Gastroesophageal sphincter (tissue), 4 donors: ENCODE results near the gene SEMA4D. TPM values are rescaled to one million over a fixed set of nuclear protein-coding genes. Genes with fewer than 3 reads are reported as not detected.

Source experiments
- ATAC-seq: fragments of 150-250 bp; one replicate; pipeline ENCODE4 v1.9.1; 2016; ENCODE audit warnings: mild to moderate bottlenecking, moderate library complexity
- H3K27ac ChIP-seq, 4 donors: fragments of 200-600 bp; sonication (generic) in 3 of 4; 1 replicate in 3 of 4; 2 replicates in 1 of 4; pipeline ENCODE4 v1.5.1; 2016 to 2019
- H3K27me3 ChIP-seq: fragments of 200-600 bp; sonication (generic); one replicate; pipeline ENCODE4 v1.5.1; 2019
- H3K36me3 ChIP-seq, 2 donors: fragments of 200-600 bp; sonication (generic); one replicate each; pipeline ENCODE4 v1.5.1; 2019; ENCODE audit warnings: control low read depth in 1 of 2
- H3K4me1 ChIP-seq, 3 donors: fragments of 200-600 bp; sonication (generic); 1 replicate in 2 of 3; 2 replicates in 1 of 3; pipeline ENCODE4 v1.5.1; 2016 to 2019; ENCODE audit warnings: control low read depth in 2 of 3
- H3K4me3 ChIP-seq, 2 donors: fragments of 200-600 bp; sonication (generic); one replicate each; pipeline ENCODE4 v1.5.1; 2019; ENCODE audit warnings: mild to moderate bottlenecking in 1 of 2, moderate library complexity in 1 of 2
- H3K9me3 ChIP-seq, 3 donors: fragments of 200-600 bp; sonication (generic); one replicate each; pipeline ENCODE4 v1.5.1; 2017 to 2019; ENCODE audit warnings: control low read depth in 2 of 3
- EP300 ChIP-seq: sonication (generic); formaldehyde crosslinking; IDR thresholded peaks from one replicate; pipeline ENCODE4 v1.6.1; 2017; ENCODE audit warnings: antibody characterized with exemption, mild to moderate bottlenecking
- POLR2A ChIP-seq, 2 donors: fragments of 450-650 bp; IDR thresholded peaks; one replicate each; pipeline ENCODE4 v1.6.1; 2017; ENCODE audit warnings: antibody characterized with exemption in 2 of 2, mild to moderate bottlenecking in 2 of 2, moderate library complexity in 1 of 2
- POLR2AphosphoS5 ChIP-seq: sonication (generic); formaldehyde crosslinking; IDR thresholded peaks from one replicate; pipeline ENCODE4 v1.6.1; 2017; ENCODE audit warnings: antibody characterized with exemption
- WGBS, 2 donors: methylation state at CpG; one replicate each; pipeline ENCODE4 v1.1.5; 2018; ENCODE audit warnings: low coverage in 1 of 2; 5-methylcytosine and 5-hydroxymethylcytosine counted together
- total RNA-seq, 4 donors: library from RNA; depleted of rRNA; stranded (reverse); fragments of >200 nt; gene quantifications; one replicate each; pipeline ENCODE4 v1.1.0, GENCODE V29; 2016
- TF ChIP-seq, protein P1 (sequence below), 4 experiments: fragments of 200-600 bp in 2 of 4; fragments of 450-650 bp in 2 of 4; sonication (generic) in 1 of 4; IDR thresholded peaks; one replicate each; pipeline ENCODE4 v1.5.1; 2017 to 2019; ENCODE audit warnings: antibody characterized with exemption in 4 of 4, mild to moderate bottlenecking in 2 of 4, moderate library complexity in 2 of 4

The SEMA4D gene
- total RNA-seq, 4 donors from 2014 or later: 4.4 to 12.0 (median 6.5) TPM

DNA sequence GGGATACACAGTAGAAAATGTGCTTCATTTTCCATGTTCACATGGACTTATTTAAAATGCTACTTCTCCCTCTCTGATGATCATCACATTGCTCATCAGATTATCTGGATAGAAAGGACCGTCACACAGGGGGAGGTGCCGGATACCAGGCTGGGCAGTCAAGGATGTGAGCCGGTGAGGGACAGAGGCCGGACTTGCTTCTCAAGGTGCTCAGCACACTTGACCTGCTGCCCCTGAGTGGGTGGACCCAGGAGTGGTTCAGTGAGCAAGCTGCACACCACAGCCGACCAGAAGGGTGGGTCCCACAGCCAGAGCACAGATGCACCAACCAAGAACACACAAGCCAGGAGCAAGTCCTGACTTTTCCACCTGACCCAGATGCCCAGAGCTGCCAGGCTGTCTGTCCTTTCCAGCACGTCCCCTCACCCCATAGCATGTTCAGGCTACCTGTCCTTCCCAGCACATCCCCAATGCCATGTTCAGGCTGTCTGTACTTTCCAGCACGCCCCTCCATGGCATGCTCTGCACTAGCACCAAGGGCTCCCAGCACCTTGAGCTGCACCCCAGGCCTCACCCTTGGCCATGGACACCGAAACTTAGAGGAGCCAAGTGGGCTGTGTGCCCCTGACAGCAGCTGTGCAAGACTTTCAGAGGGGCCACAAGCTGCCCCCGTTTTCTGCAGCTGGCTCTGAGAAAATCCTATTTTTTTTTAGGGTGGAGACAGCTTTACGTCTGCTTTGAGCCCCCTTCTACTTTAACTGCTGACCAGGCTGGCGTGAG, 101.8 kb downstream of the SEMA4D start:
- H3K27me3 ChIP-seq: no peaks in the 10 kb centered on the region
- no peak overlapping the region for H3K27ac ChIP-seq
- no peak for ATAC-seq
- TF ChIP-seq POLR2A (IDR thresholded peaks at IDR 0.05): no peak
- H3K4me1 ChIP-seq: no peaks in the 10 kb centered on the region
- 77 to 94% methylated on average over 5 of the region's 11 CpGs for WGBS, 2 donors
- H3K4me3 ChIP-seq: no peak overlapping the region
- no peaks in the 10 kb centered on the region for H3K9me3 ChIP-seq
- peaks cover 0 to 93% of the 10 kb centered on the region in 2 donors for H3K36me3 ChIP-seq

DNA sequence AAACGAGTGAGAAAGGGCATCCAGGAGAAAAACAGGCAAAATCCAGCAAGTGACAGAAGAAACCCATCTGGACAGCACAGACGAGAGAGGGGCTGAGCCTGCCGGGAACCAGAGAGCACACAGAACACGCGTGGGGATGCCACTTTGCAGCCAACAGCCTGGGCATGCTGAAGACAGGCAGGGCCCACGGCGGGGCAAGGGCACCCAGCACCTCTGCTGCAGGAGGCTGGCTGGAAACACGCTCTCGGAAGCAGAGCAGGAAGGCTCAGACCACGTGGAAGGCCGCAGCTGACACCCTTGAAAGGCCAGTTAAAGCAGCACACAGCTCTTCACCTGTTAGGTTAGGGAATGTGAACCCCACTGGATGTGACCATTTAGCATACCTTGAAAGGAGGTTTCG, 103.5 kb downstream of the SEMA4D start:
- no peak for TF ChIP-seq POLR2A (IDR thresholded peaks at IDR 0.05)
- no peak for TF ChIP-seq EP300
- TF ChIP-seq POLR2AphosphoS5: no peak
- TF ChIP-seq, protein P1, sequence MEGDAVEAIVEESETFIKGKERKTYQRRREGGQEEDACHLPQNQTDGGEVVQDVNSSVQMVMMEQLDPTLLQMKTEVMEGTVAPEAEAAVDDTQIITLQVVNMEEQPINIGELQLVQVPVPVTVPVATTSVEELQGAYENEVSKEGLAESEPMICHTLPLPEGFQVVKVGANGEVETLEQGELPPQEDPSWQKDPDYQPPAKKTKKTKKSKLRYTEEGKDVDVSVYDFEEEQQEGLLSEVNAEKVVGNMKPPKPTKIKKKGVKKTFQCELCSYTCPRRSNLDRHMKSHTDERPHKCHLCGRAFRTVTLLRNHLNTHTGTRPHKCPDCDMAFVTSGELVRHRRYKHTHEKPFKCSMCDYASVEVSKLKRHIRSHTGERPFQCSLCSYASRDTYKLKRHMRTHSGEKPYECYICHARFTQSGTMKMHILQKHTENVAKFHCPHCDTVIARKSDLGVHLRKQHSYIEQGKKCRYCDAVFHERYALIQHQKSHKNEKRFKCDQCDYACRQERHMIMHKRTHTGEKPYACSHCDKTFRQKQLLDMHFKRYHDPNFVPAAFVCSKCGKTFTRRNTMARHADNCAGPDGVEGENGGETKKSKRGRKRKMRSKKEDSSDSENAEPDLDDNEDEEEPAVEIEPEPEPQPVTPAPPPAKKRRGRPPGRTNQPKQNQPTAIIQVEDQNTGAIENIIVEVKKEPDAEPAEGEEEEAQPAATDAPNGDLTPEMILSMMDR (IDR thresholded peaks at IDR 0.05): no peak
- Histone ChIP-seq H3K9me3 (no peaks in the 10 kb centered on the region), H3K27ac (no peak overlapping the region), H3K27me3 (no peaks in the 10 kb centered on the region), H3K4me3 (no peak overlapping the region), H3K4me1 (no peaks in the 10 kb centered on the region), H3K36me3 (peaks cover 0 to 99% of the 10 kb centered on the region in 2 donors)
- no peak for ATAC-seq
- WGBS, 2 donors: 84% methylated on average over 12 of the region's 12 CpGs; no CpG with 5 or more reads in 1 of the 2 donors

DNA sequence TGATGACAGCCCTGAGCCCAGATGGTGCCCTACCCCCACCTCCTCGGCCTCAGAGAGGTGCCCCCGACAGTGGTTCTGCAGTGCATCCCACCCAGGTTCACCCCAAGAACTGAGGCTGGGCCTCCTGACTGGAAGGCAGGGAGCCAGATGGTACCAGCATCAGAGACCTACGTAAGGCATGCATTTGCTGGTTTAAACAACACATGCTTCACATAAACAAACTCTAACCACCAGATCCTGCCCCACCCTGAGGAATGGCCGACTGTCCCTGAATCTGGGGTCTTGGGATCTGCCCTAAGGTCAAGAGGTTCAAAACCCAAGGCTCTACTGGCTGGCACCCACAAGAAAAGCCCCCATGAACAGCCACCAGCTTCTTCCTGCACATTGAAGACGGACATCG, 106.3 kb downstream of the SEMA4D start:
- no peak for TF ChIP-seq EP300
- peaks cover 0 to 99% of the 10 kb centered on the region in 2 donors for H3K36me3 ChIP-seq
- H3K4me1 ChIP-seq: peaks cover 0 to 16% (median 0%) of the 10 kb centered on the region in 3 donors
- no peak overlapping the region for H3K27ac ChIP-seq
- H3K27me3 ChIP-seq: no peaks in the 10 kb centered on the region
- ATAC-seq: no peak
- no peak overlapping the region for H3K4me3 ChIP-seq
- 78% methylated on average over 3 of the region's 6 CpGs; no CpG with 5 or more reads in 1 of the 2 donors for WGBS, 2 donors
- no peaks in the 10 kb centered on the region for H3K9me3 ChIP-seq

DNA sequence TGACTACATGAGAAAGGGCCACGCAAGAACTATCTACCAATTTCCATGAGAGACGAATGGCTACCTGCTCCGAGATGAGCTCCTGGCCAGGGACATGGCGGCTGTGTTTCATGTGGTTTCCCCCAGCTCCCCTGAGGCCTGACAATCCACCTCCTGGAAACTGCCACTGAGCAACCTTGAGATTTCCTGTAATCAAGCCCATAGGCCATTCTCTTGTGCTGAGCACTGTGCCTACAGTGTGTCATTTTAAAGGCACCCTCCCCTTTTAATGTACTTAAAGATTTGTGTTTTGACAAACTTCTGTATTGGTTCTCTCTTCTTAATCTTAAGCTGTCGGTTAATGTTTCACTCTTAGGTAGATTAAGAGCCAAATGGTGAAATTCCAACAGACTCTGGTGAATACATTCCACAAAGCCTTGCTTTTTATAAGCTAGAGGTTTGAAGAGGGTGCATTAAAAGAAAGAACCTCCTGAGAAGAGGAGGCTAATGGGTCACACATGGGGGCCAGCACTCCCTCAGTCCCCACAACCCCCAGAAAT, 107.3 kb downstream of the SEMA4D start:
- 76 to 90% methylated on average over 4 to 5 of the region's 5 CpGs for WGBS, 2 donors
- no peak overlapping the region for H3K4me3 ChIP-seq

DNA sequence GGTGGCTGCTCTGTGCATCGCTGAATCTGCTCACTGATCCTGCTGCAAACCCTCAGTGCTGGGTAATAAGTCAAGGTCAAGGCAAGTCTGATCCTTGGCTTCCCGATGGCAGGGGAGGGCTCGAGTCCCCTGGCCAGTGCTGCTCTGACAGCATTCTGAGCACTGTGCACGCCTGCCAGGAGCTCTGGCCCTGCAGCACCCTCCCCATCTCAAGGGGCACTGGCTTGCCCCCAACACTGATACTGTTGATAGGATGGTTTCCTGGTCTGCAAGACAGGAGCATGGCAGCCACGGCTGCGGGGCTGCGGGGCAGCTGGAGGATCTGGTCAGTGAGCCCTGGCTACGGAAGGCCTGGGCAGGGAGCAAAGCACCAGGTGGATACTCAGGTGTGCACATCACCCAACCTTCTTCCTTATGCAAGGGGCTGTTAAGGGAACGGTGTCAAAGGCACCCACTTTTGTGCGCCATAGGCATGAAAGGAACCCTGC, 107.8 kb downstream of the SEMA4D start:
- WGBS, 2 donors: 88 to 100% methylated on average over 2 of the region's 10 CpGs
- H3K36me3 ChIP-seq: peaks cover 0 to 99% of the 10 kb centered on the region in 2 donors

More for the DNA sequence above, 107.3 kb downstream of the SEMA4D start:
- Histone ChIP-seq H3K4me1 (peaks cover 0 to 16% (median 0%) of the 10 kb centered on the region in 3 donors), H3K9me3 (no peaks in the 10 kb centered on the region), H3K27me3 (no peaks in the 10 kb centered on the region), H3K36me3 (peaks cover 0 to 99% of the 10 kb centered on the region in 2 donors), H3K27ac (no peak overlapping the region)
- TF ChIP-seq, protein P1 (IDR thresholded peaks at IDR 0.05): no peak
- TF ChIP-seq POLR2A (IDR thresholded peaks at IDR 0.05) (no peak), EP300 (no peak), POLR2AphosphoS5 (no peak)
- no peak for ATAC-seq

More for the DNA sequence above, 107.8 kb downstream of the SEMA4D start:
- ATAC-seq: no peak
- TF ChIP-seq, protein P1 (IDR thresholded peaks at IDR 0.05): no peak
- TF ChIP-seq POLR2A (IDR thresholded peaks at IDR 0.05): no peak
- TF ChIP-seq EP300: no peak
- TF ChIP-seq POLR2AphosphoS5: no peak
- H3K4me1 ChIP-seq: peaks cover 0 to 16% (median 0%) of the 10 kb centered on the region in 3 donors
- no peaks in the 10 kb centered on the region for H3K9me3 ChIP-seq
- H3K27me3 ChIP-seq: no peaks in the 10 kb centered on the region
- H3K4me3 ChIP-seq: no peak overlapping the region
- no peak overlapping the region for H3K27ac ChIP-seq
